ENCODE data around the gene PDK3. TPM values are rescaled to one million over a fixed set of nuclear protein-coding genes. Genes with fewer than 3 reads are reported as not detected.

Gene PDK3
- total RNA-seq, 2 experiments from 2014 or later, result 12.5 to 12.6 TPM

DNA sequence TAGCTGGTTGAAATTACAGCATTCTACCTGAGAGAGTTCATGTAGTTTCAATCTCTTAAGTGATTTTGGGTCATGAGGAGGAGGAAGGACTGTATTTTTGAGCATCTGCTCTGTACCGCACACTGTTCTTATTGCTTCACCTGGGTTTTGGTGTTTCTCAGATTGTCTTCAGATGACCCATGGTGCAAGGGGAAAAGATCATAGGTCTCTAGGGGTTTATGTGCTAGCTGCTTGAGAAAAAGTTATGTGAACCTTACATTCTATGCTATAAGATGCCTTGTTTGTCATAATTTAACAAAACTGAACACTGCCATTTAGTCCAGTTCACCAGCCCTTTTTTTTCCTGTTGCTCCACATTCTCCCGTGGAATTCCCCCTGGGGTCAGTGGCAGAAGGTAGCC, 60.4 kb downstream of the PDK3 start:
- Mint-ChIP-seq H3K36me3 (ENCODE audit: low read depth) (peaks cover 72% of the 10 kb centered on the region), H3K27ac (no peak overlapping the region), H3K4me3 (no peak overlapping the region), H3K27me3 (no peaks in the 10 kb centered on the region), H3K4me1 (ENCODE audit: low read depth) (no peaks in the 10 kb centered on the region), H3K9me3 (no peaks in the 10 kb centered on the region)
- Histone ChIP-seq H3K36me3 (ENCODE audit: insufficient read depth, low read length) (peaks cover 39% of the 10 kb centered on the region), H3K27ac (ENCODE audit: low read depth in 1 of 2, low read length in 2 of 2) (no peak overlapping the region), H3K27me3 (ENCODE audit: control insufficient read depth in 1 of 2, insufficient read depth in 2 of 2, low read length in 2 of 2) (no peaks in the 10 kb centered on the region), H3K4me3 (ENCODE audit: low read length) (no peak overlapping the region), H3K9me3 (ENCODE audit: control insufficient read depth in 1 of 2, insufficient read depth in 1 of 2, low read length in 2 of 2) (no peaks in the 10 kb centered on the region), H3K4me1 (ENCODE audit: insufficient read depth, low read length) (no peaks in the 10 kb centered on the region)
- CTCF ChIA-PET, result no interaction called here
- POLR2A ChIA-PET, result no interaction called here
- ATAC-seq (ENCODE audit: poor library complexity) (no peak), DNase-seq (no peak)
- TF ChIP-seq, protein P1, sequence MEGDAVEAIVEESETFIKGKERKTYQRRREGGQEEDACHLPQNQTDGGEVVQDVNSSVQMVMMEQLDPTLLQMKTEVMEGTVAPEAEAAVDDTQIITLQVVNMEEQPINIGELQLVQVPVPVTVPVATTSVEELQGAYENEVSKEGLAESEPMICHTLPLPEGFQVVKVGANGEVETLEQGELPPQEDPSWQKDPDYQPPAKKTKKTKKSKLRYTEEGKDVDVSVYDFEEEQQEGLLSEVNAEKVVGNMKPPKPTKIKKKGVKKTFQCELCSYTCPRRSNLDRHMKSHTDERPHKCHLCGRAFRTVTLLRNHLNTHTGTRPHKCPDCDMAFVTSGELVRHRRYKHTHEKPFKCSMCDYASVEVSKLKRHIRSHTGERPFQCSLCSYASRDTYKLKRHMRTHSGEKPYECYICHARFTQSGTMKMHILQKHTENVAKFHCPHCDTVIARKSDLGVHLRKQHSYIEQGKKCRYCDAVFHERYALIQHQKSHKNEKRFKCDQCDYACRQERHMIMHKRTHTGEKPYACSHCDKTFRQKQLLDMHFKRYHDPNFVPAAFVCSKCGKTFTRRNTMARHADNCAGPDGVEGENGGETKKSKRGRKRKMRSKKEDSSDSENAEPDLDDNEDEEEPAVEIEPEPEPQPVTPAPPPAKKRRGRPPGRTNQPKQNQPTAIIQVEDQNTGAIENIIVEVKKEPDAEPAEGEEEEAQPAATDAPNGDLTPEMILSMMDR (IDR thresholded peaks at IDR 0.05), result no peak
- intact Hi-C loops (cut with DNase I, micrococcal nuclease), result no loop called here

DNA sequence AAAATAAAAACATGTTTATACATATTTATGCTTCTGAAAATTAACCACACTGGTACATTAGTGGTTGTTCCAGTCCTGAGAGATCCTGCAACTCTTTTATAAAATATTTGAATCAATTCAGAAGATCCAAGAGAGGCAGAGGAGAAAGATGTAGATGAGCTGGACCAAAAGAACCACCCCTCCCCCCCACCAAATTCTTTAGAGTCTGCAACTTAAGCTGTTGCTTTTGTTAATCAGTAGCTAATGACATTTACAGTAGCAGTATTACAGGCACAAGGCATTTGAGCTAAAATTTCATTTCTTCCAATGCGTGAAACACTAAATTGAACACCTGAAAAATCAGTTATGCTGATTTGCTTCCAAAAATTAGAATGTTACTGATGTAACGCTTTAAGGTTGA, 61.5 kb downstream of the PDK3 start:
- Histone ChIP-seq H3K36me3 (ENCODE audit: insufficient read depth, low read length) (peaks cover 35% of the 10 kb centered on the region), H3K27ac (ENCODE audit: low read depth in 1 of 2, low read length in 2 of 2) (no peak overlapping the region), H3K27me3 (ENCODE audit: control insufficient read depth in 1 of 2, insufficient read depth in 2 of 2, low read length in 2 of 2) (no peaks in the 10 kb centered on the region), H3K4me3 (ENCODE audit: low read length) (no peak overlapping the region), H3K4me1 (ENCODE audit: insufficient read depth, low read length) (no peaks in the 10 kb centered on the region), H3K9me3 (ENCODE audit: control insufficient read depth in 1 of 2, insufficient read depth in 1 of 2, low read length in 2 of 2) (no peaks in the 10 kb centered on the region)
- POLR2A ChIA-PET, result no interaction called here
- H3K27ac Mint-ChIP-seq, result no peak overlapping the region
- CTCF ChIA-PET, result no interaction called here
- H3K27me3 Mint-ChIP-seq, result no peaks in the 10 kb centered on the region
- H3K9me3 Mint-ChIP-seq, result no peaks in the 10 kb centered on the region
- no peak overlapping the region for H3K4me3 Mint-ChIP-seq
- intact Hi-C loops (cut with DNase I, micrococcal nuclease), result no loop called here
- ATAC-seq (ENCODE audit: poor library complexity) (no peak), DNase-seq (no peak)
- H3K4me1 Mint-ChIP-seq (ENCODE audit: low read depth), result no peaks in the 10 kb centered on the region
- TF ChIP-seq, protein P1 (IDR thresholded peaks at IDR 0.05), result no peak
- peaks cover 74% of the 10 kb centered on the region for H3K36me3 Mint-ChIP-seq (ENCODE audit: low read depth)

DNA sequence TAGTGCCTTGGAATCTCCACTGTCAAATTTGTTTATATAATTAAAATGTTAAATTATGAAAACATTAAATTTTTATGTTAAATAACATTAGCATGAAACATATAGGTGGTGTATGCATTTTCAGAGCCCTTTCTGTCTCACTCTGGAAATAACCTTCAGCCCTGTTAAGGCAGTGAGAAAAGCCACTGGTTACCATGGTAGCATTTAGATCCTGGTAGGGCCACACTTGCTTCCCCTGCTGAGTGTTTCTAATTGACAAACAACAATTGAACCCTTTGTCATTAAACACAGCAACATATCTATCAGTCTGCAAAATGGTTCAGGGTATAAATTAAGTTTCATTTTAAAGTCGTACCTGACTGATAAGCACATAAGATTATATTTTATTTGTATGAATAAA, 63.5 kb downstream of the PDK3 start:
- Mint-ChIP-seq H3K27me3 (no peaks in the 10 kb centered on the region), H3K4me1 (ENCODE audit: low read depth) (no peaks in the 10 kb centered on the region), H3K36me3 (ENCODE audit: low read depth) (peaks cover 69% of the 10 kb centered on the region), H3K9me3 (no peaks in the 10 kb centered on the region), H3K4me3 (no peak overlapping the region), H3K27ac (no peak overlapping the region)
- intact Hi-C loops (cut with DNase I, micrococcal nuclease), result no loop called here
- TF ChIP-seq, protein P1 (IDR thresholded peaks at IDR 0.05), result no peak
- Histone ChIP-seq H3K27me3 (ENCODE audit: control insufficient read depth in 1 of 2, insufficient read depth in 2 of 2, low read length in 2 of 2) (no peaks in the 10 kb centered on the region), H3K36me3 (ENCODE audit: insufficient read depth, low read length) (peaks cover 38% of the 10 kb centered on the region), H3K4me3 (ENCODE audit: low read length) (no peak overlapping the region), H3K9me3 (ENCODE audit: control insufficient read depth in 1 of 2, insufficient read depth in 1 of 2, low read length in 2 of 2) (no peaks in the 10 kb centered on the region), H3K4me1 (ENCODE audit: insufficient read depth, low read length) (no peaks in the 10 kb centered on the region), H3K27ac (ENCODE audit: low read depth in 1 of 2, low read length in 2 of 2) (no peak overlapping the region)
- no peak for DNase-seq
- ChIA-PET POLR2A (no interaction called here), CTCF (no interaction called here)
- ATAC-seq (ENCODE audit: poor library complexity), result no peak
